Measurements from ENCODE around the gene PTPRR. TPM values are rescaled to one million over a fixed set of nuclear protein-coding genes. Genes with fewer than 3 reads are reported as not detected.

The PTPRR gene
- total RNA-seq, 4 donors from 2014 or later = 0.24 to 0.95 (median 0.30) TPM

DNA sequence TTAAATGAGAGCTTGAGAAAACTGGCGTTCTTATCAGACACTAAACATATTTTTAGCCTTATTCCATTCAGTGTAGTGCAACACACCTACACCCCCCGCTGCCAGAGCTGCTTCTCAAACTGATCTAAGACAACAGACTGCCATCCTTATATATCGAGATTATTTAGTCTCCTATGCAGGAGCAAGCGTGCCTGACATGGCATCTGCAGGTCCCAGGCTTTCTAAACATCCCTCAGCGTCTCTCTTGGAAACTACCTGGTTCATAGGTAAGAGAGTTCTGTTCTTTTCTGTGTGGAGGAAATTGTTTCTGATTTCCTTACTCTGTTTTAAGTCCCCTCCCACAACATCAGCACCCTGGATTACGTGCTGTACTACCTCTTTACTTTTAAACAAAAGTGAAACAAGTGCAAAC lies 166.2 kb downstream of the PTPRR start:
- TF ChIP-seq, protein P1, sequence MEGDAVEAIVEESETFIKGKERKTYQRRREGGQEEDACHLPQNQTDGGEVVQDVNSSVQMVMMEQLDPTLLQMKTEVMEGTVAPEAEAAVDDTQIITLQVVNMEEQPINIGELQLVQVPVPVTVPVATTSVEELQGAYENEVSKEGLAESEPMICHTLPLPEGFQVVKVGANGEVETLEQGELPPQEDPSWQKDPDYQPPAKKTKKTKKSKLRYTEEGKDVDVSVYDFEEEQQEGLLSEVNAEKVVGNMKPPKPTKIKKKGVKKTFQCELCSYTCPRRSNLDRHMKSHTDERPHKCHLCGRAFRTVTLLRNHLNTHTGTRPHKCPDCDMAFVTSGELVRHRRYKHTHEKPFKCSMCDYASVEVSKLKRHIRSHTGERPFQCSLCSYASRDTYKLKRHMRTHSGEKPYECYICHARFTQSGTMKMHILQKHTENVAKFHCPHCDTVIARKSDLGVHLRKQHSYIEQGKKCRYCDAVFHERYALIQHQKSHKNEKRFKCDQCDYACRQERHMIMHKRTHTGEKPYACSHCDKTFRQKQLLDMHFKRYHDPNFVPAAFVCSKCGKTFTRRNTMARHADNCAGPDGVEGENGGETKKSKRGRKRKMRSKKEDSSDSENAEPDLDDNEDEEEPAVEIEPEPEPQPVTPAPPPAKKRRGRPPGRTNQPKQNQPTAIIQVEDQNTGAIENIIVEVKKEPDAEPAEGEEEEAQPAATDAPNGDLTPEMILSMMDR (IDR thresholded peaks at IDR 0.05) = no peak
- DNase-seq (ENCODE audit: low spot score) = no peak
- no peak for ATAC-seq (ENCODE audit: low FRiP score)

DNA sequence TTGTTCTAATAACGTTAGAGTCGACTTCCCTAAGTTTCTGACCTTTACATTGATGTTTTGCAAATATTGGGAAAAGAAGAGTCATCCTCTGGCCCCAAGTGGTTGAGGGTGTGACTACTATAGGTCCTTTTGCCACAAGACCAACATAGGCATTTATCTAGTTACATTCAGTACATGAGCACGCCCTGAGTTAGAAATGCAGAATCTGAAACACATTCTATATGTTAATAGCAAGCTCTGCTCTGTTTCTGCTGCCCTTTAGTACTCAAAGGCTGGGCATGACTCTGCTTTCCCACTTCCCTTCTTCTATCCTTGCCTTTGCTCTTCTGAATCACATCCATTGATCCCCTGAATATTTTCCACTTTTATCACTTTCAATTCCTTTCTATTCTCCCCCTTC lies 168.2 kb downstream of the PTPRR start:
- ATAC-seq (ENCODE audit: low FRiP score) = no peak
- TF ChIP-seq, protein P1 (IDR thresholded peaks at IDR 0.05) = no peak

DNA sequence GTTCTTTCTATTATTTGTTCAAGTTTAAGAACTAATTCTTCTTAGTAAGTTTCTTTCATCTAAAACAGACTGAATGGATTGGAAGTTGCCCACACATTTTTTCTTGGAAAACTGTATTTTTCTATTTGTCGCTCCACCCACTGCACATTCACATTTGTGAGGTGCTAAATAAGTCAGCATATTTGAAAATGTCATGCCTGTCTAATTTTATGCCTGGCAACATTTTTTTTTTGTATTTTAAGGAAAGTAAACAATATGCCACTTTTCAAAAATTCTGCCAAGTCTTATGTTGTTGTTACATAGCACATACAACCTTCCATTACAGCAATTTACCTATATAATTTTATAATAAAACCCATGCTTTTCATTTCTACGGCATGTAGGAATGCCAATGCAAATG lies 170.6 kb downstream of the PTPRR start:
- ATAC-seq (ENCODE audit: low FRiP score) = no peak
- no peak for DNase-seq (ENCODE audit: low spot score)
- TF ChIP-seq, protein P1 (IDR thresholded peaks at IDR 0.05) = no peak

More for the DNA sequence above, 168.2 kb downstream of the PTPRR start:
- no peak for DNase-seq (ENCODE audit: low spot score)

DNA sequence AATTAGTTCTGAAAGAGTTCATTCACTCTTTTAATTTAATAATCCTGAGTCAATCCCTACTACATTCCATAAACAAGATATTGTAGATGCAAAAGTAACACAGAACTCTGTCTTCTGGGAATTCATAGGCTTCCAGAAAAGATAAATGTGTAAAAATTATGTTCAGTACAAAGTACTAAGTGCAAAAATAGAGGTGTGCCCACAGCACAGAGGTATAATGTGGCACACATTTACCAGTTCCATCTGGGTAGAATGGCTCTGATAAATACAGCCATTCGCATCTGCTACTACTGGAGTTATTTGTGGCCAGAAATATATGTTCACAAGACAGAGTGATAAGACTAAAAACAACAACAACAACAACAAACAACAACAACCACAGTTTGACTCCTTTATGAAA lies 171.7 kb downstream of the PTPRR start:
- TF ChIP-seq, protein P1 (IDR thresholded peaks at IDR 0.05) = no peak
- ATAC-seq (ENCODE audit: low FRiP score) (no peak), DNase-seq (ENCODE audit: low spot score) (no peak)

DNA sequence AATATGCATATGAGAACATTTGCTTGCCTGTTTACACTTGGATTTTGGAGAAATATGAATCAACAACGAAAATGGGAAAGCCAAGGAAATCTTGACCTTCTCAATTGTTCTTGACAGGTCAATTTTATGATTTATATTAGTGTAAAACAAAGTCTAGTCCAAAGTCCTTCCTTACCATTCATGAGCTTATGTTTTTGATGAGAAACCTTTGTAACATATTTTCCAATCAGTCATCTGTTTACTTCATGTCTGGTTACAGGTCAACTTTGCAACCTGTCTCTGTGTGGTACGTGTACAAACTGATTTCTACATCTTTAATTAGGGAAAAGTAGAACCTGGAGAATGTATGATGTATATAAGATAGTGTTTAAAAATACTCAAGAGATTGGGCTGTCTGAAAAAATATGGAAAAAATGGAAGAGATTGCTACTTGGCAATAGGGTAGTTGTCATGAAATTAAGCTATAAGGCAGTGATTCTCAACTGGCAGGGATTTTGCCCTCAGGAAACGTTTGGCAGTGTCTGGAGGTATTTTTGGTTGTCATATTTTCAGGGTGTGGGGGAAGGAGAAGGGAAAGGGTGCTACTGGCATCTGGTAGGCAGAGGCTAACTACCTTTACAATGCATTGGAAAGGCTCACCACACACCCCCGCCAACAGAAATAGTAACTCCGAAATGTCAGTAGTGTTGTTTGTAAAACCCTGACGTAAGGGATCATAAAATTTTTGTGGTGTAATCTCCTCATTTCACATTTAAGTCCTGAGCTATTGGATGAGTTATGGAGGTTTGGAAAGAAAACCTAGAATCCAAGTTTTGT lies 172.9 kb downstream of the PTPRR start:
- DNase-seq (ENCODE audit: low spot score) = no peak
- ATAC-seq (ENCODE audit: low FRiP score) = no peak
- TF ChIP-seq, protein P1 (IDR thresholded peaks at IDR 0.05) = no peak

DNA sequence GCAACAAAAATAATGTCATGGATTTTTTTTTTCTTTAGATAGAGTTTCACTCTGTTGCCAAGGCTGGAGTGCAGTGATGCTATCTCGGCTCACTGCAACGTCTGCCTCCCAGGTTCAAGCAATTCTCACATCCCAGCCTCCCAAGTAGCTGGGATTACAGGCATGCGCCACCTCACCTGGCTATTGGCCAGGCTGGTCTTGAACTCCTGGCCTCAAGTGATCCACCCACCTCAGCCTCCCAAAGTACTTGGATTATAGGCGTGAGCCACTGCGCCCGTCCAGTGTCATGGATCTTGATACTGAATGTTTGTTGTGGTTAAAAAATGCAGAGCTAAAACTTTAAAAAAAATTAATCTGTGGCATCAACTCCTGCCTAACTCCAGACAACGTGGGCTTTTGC lies 175.5 kb downstream of the PTPRR start:
- ATAC-seq (ENCODE audit: low FRiP score) (no peak), DNase-seq (ENCODE audit: low spot score) (no peak)
- TF ChIP-seq, protein P1 (IDR thresholded peaks at IDR 0.05) = no peak

DNA sequence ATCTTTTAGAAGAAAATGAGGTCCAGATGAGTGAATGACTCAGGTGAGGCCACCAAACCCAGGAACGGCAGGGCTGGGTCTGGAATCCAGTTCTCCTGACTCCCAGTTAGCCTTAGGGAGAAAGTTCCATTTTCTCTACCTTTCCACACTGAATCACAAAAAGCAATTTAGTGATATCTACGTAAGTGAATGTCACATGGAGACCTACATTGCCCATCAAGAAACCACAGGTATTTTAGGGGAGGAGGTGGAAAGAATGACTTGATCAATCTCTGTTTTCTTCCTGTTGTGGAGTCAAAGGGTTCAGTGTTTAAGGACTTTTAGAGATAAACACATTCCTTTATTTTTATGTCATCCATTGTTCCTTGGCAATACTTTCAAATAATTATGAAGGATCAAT lies 176.4 kb downstream of the PTPRR start:
- no peak for ATAC-seq (ENCODE audit: low FRiP score)
- TF ChIP-seq, protein P1 (IDR thresholded peaks at IDR 0.05) = no peak
- DNase-seq (ENCODE audit: low spot score) = no peak
